GM12878 (cell line): ENCODE results near the gene CSNK1G1. TPM values are rescaled to one million over a fixed set of nuclear protein-coding genes. Genes with fewer than 3 reads are reported as not detected.

Source experiments
- ATAC-seq: fragments of 200-7000 bp; cut with Tn5 transposase; 3 replicates; pipeline ENCODE4 v1.9.1; 2020; ENCODE audit warnings: mild to moderate bottlenecking, moderate library complexity
- BruUV-seq: library from RNA; stranded (reverse); fragments of 400-500 nt; replicated peaks from 2 replicates; lab custom pipeline; 2021; lab: Mats Ljungman, UMichigan
- CTCF ChIA-PET: fragments of 300-600 bp; sonication (Branson Sonifier 250); formaldehyde crosslinking; extraction: SDS; loops from one replicate; lab custom pipeline; 2021; ENCODE audit warnings: inconsistent platforms; lab: Yijun Ruan, JAX
- POLR2A ChIA-PET: fragments of 350-600 bp; formaldehyde crosslinking; extraction: SDS; loops from one replicate; lab custom pipeline; 2021; ENCODE audit warnings: inconsistent platforms; lab: Charles Lee
- RAD21 ChIA-PET: fragments of 300-600 bp; sonication (Branson Sonifier 250); formaldehyde crosslinking; loops from one replicate; lab custom pipeline; 2023; ENCODE audit warnings: antibody characterized with exemption; ENCODE audit not compliant: unreplicated experiment; lab: Charles Lee
- SMC1A ChIA-PET: fragments of 300-600 bp; sonication (Branson Sonifier 250); formaldehyde crosslinking; loops from one replicate; lab custom pipeline; 2023; ENCODE audit not compliant: unreplicated experiment, uncharacterized antibody; lab: Charles Lee
- DNase-seq: peaks from one replicate; pipeline ENCODE4 v3.0.0-alpha.2; 2011; ENCODE audit warnings: low read depth, low spot score
- FAIRE-seq: peaks from 3 replicates; lab custom pipeline; 2011; peaks lifted over from hg19 to GRCh38; lab: Jason Lieb, UNC
- H2AFZ ChIP-seq: 2 replicates; pipeline ENCODE4 v1.6.0; 2011; ENCODE audit warnings: low read depth, low read length, control low read depth; ENCODE audit not compliant: control insufficient read depth
- H3K27ac ChIP-seq: 2 replicates; pipeline ENCODE4 v1.5.1; 2011; ENCODE audit warnings: control low read depth; ENCODE audit not compliant: control insufficient read depth, insufficient read depth
- H3K27me3 ChIP-seq, 2 experiments: replicated peaks in 1 of 2; 2 replicates each; pipeline versions ENCODE4 v1.6.0 to v1.6.1; 2011; ENCODE audit warnings: low read length in 1 of 2; ENCODE audit not compliant: control insufficient read depth in 2 of 2, insufficient read depth in 2 of 2
- H3K36me3 ChIP-seq, 2 experiments: 2 replicates each; pipeline ENCODE4 v1.5.1; 2011; ENCODE audit warnings: low read length in 1 of 2; ENCODE audit not compliant: control insufficient read depth in 2 of 2, insufficient read depth in 2 of 2
- H3K4me1 ChIP-seq: 2 replicates; pipeline ENCODE4 v1.6.1; 2011; ENCODE audit warnings: mild to moderate bottlenecking, low read length, moderate library complexity, mixed read lengths; ENCODE audit not compliant: control insufficient read depth, insufficient read depth
- H3K4me2 ChIP-seq: 2 replicates; pipeline ENCODE4 v1.6.0; 2011; ENCODE audit warnings: control low read depth; ENCODE audit not compliant: control insufficient read depth, insufficient read depth
- H3K4me3 ChIP-seq: fragments of 200-600 bp; sonication (generic); 2 replicates; pipeline ENCODE4 v1.5.1; 2016
- H3K79me2 ChIP-seq: 2 replicates; pipeline ENCODE4 v1.6.0; 2011; ENCODE audit warnings: low read length; ENCODE audit not compliant: control insufficient read depth, insufficient read depth
- H3K9ac ChIP-seq: 2 replicates; pipeline ENCODE4 v1.8.0; 2011; ENCODE audit warnings: low read length, control low read depth, mixed read lengths; ENCODE audit not compliant: control insufficient read depth, insufficient read depth
- H3K9me3 ChIP-seq: replicated peaks from 3 replicates; pipeline ENCODE4 v1.5.1; 2011; ENCODE audit warnings: mild to moderate bottlenecking, low read length; ENCODE audit not compliant: control insufficient read depth, insufficient read depth
- H4K20me1 ChIP-seq: 2 replicates; pipeline ENCODE4 v1.6.0; 2011; ENCODE audit not compliant: control insufficient read depth, insufficient read depth
- ATF2 ChIP-seq: IDR thresholded peaks from 2 replicates; pipeline ENCODE4 v1.6.1; 2012; ENCODE audit warnings: low read length, inconsistent platforms
- ATF3 ChIP-seq: IDR thresholded peaks from 2 replicates; pipeline ENCODE4 v1.6.1; 2011; ENCODE audit warnings: low read depth, mild to moderate bottlenecking, low read length, moderate library complexity, borderline replicate concordance; ENCODE audit errors: extremely low read depth
- CHD1 ChIP-seq: IDR thresholded peaks from 2 replicates; pipeline ENCODE4 v1.6.1; 2012; ENCODE audit warnings: low read depth, low read length, improper control_type of control experiment
- EZH2 ChIP-seq: IDR thresholded peaks from 2 replicates; pipeline ENCODE4 v1.6.1; 2012; ENCODE audit warnings: low read depth, mild to moderate bottlenecking, control low read depth, inconsistent platforms, low read length, borderline replicate concordance; ENCODE audit not compliant: control insufficient read depth
- FOS ChIP-seq: IDR thresholded peaks from 3 replicates; pipeline ENCODE4 v1.6.1; 2011; ENCODE audit warnings: borderline replicate concordance; ENCODE audit not compliant: insufficient read length; ENCODE audit errors: extremely low read depth
- FOXK2 ChIP-seq: fragments of 450-650 bp; IDR thresholded peaks from 2 replicates; pipeline ENCODE4 v1.6.1; 2017; ENCODE audit warnings: mild to moderate bottlenecking, moderate library complexity
- HDAC6 ChIP-seq: fragments of 200-600 bp; sonication (generic); IDR thresholded peaks from one replicate; pipeline ENCODE4 v1.8.0; 2017; ENCODE audit warnings: antibody characterized with exemption; ENCODE audit not compliant: unreplicated experiment
- IKZF2 ChIP-seq, 2 experiments: fragments of 450-650 bp; IDR thresholded peaks; 2 replicates each; pipeline ENCODE4 v1.6.1; 2017; ENCODE audit warnings: mild to moderate bottlenecking in 2 of 2, moderate library complexity in 2 of 2
- LARP7 ChIP-seq: fragments of 450-650 bp; IDR thresholded peaks from 2 replicates; pipeline ENCODE4 v1.6.1; 2017; ENCODE audit warnings: mild to moderate bottlenecking
- MAX ChIP-seq: IDR thresholded peaks from 2 replicates; pipeline ENCODE4 v1.6.1; 2012; ENCODE audit warnings: low read depth, low read length, improper control_type of control experiment
- MXI1 ChIP-seq: fragments of 150-350 bp; IDR thresholded peaks from 2 replicates; pipeline ENCODE4 v1.6.1; 2011; ENCODE audit warnings: low read depth, mild to moderate bottlenecking, inconsistent platforms, low read length, improper control_type of control experiment
- MYC ChIP-seq: IDR thresholded peaks from 2 replicates; pipeline ENCODE4 v1.6.1; 2011; ENCODE audit warnings: mild to moderate bottlenecking, low read length, moderate library complexity, inconsistent platforms; ENCODE audit not compliant: insufficient read depth, insufficient replicate concordance, insufficient read length, severe bottlenecking
- NFYA ChIP-seq: IDR thresholded peaks from 2 replicates; pipeline ENCODE4 v1.6.1; 2011; ENCODE audit warnings: low read depth, mild to moderate bottlenecking, low read length, improper control_type of control experiment, borderline replicate concordance
- PAX8 ChIP-seq: fragments of 450-650 bp; IDR thresholded peaks from 2 replicates; pipeline ENCODE4 v1.6.1; 2017; ENCODE audit warnings: mild to moderate bottlenecking, moderate library complexity
- SPI1 ChIP-seq: IDR thresholded peaks from 2 replicates; pipeline ENCODE4 v1.6.1; 2011; ENCODE audit warnings: low read depth, mild to moderate bottlenecking, low read length, moderate library complexity, borderline replicate concordance; ENCODE audit not compliant: insufficient read depth
- TARDBP ChIP-seq: IDR thresholded peaks from 2 replicates; pipeline ENCODE4 v1.6.1; 2016; ENCODE audit warnings: borderline replicate concordance
- TCF7 ChIP-seq: IDR thresholded peaks from 2 replicates; pipeline ENCODE4 v1.6.1; 2014; ENCODE audit warnings: antibody characterized with exemption, borderline replicate concordance
- ZBED1 ChIP-seq: IDR thresholded peaks from 2 replicates; pipeline ENCODE4 v1.6.1; 2016; ENCODE audit warnings: borderline replicate concordance
- WGBS: methylation state at CpG from one replicate; pipeline ENCODE4 v1.1.6; 2016; ENCODE audit warnings: low lambda C conversion rate; ENCODE audit not compliant: insufficient replicate concordance, insufficient coverage; ENCODE audit errors: missing lambda C conversion rate; 5-methylcytosine and 5-hydroxymethylcytosine counted together
- in situ Hi-C: fragments of 300-500 bp; cut with MboI; formaldehyde crosslinking; loops from 9 replicates; pipeline ENCODE4 v1.14.3; 2018; ENCODE audit warnings: mixed read lengths
- intact Hi-C: fragments of 100-400 bp; cut with micrococcal nuclease; formaldehyde crosslinking; loops from one replicate; pipeline ENCODE4 v1.14.2; 2022; ENCODE audit not compliant: unreplicated experiment
- polyA plus RNA-seq, 11 experiments: library from polyadenylated mRNA; depleted of rRNA in 4 of 11; unstranded in 6 of 11; stranded (reverse) in 5 of 11; fragments of >200 nt; fragmentation: Nextera tagmentation in 4 of 11; fragmentation: Illumina TruSeq in 1 of 11; extraction: Ambion mirVana in 4 of 11; extraction: Trizol in 1 of 11; gene quantifications; 1 replicate in 1 of 11; 2 replicates in 10 of 11; pipeline versions ENCODE4 v1.2.1 to v1.2.3, GENCODE V29; 2011 to 2016; ENCODE audit warnings: inconsistent platforms in 2 of 11, missing spikeins in 2 of 11, low read depth in 1 of 11
- total RNA-seq, 4 experiments: library from RNA; depleted of rRNA in 3 of 4; stranded (reverse); fragments of >200 nt in 3 of 4; fragmentation: Illumina TruSeq in 1 of 4; extraction: Trizol in 1 of 4; gene quantifications; 2 replicates each; pipeline versions ENCODE4 v1.2.1 to v1.2.3, GENCODE V29; 2013 to 2021

The CSNK1G1 gene
- total and polyA plus RNA-seq, 10 of the 15 experiments (the other 5 are each of a cell fraction or from before 2014, with no cell fraction given): 6.1 to 23.4 (median 15.3) TPM

- TF ChIP-seq ATF2: no peak
Measured at GRCh38 chr15:64236156-64236894, 119.6 kb downstream of the CSNK1G1 start (continued).

- Histone ChIP-seq H3K79me2 (no peaks in the 10 kb centered on the region), H3K36me3 (no peaks in the 10 kb centered on the region), H3K4me3 (no peak overlapping the region), H3K27me3 (no peaks in the 10 kb centered on the region), H3K27ac (no peak overlapping the region), H3K9ac (no peak overlapping the region), H3K9me3 (no peaks in the 10 kb centered on the region), H3K4me2 (no peak overlapping the region), H3K4me1 (no peaks in the 10 kb centered on the region), H2AFZ (no peak overlapping the region), H4K20me1 (no peaks in the 10 kb centered on the region)
- no peak for FAIRE-seq
- ChIA-PET RAD21 (interaction anchor here (0.8 kb wide), 1 partner anchor 38 kb away, joined by 3 read pairs; no protein-coding TSS in a partner anchor), CTCF (no interaction called here), POLR2A (no interaction called here), SMC1A (interaction anchor here (5.4 kb wide), 1 partner anchor 11 kb away, joined by 47 read pairs; no protein-coding TSS in a partner anchor)
- no peak for DNase-seq
- intact Hi-C loops (no loop called here), in situ Hi-C loops (no loop called here)
- TF ChIP-seq TCF7 (no peak), CHD1 (no peak), NFYA (no peak), LARP7 (no peak), ZBED1 (no peak), PAX8 (no peak), ATF3 (no peak), HDAC6 (no peak), SPI1 (no peak), MYC (no peak), EZH2 (no peak), FOXK2 (no peak), MAX (no peak), MXI1 (no peak), FOS (no peak), IKZF2 (IDR thresholded peaks at IDR 0.05) (no peak), TARDBP (no peak)
- 89% methylated on average over 4 of the region's 4 CpGs for WGBS
- no TSS peak for BruUV-seq
- ATAC-seq: no peak
Measured at GRCh38 chr15:64235552-64235951, 120.4 kb downstream of the CSNK1G1 start.
